SK-N-SH treated with all-trans-retinoic acid at 6 μM for 48 hours (cell line): ENCODE data around the gene PCDHGB1.
"Not testable (repeated sequence)": the region's sequence is repeated elsewhere in the genome, so short reads cannot be mapped to it uniquely, and the experiment has no call there.

Source experiments
- ATAC-seq: fragments of 200-7000 bp; cut with Tn5 transposase; 3 replicates; pipeline ENCODE4 v1.9.1; 2020; ENCODE audit warnings: mild to moderate bottlenecking, moderate library complexity
- ARNTL ChIP-seq: fragments of 450-650 bp; formaldehyde crosslinking; IDR thresholded peaks from 2 replicates; pipeline ENCODE4 v1.5.0; 2020; ENCODE audit warnings: low read depth, mild to moderate bottlenecking, moderate library complexity, borderline replicate concordance
- BACH2 ChIP-seq: fragments of 250-450 bp; sonication (Bioruptor Pico); IDR thresholded peaks from 2 replicates; pipeline ENCODE4 v1.9.0; 2021; ENCODE audit warnings: mild to moderate bottlenecking, borderline replicate concordance
- CREB5 ChIP-seq: fragments of 250-450 bp; sonication (Bioruptor Pico); IDR thresholded peaks from 2 replicates; pipeline ENCODE4 v1.5.1; 2020; ENCODE audit warnings: low read depth, mild to moderate bottlenecking, moderate library complexity
- CSDC2 ChIP-seq: fragments of 250-450 bp; sonication (Bioruptor Pico); IDR thresholded peaks from 2 replicates; pipeline ENCODE4 v1.5.0; 2020; ENCODE audit warnings: mild to moderate bottlenecking, moderate library complexity
- CSRNP3 ChIP-seq: fragments of 250-450 bp; sonication (Bioruptor Pico); IDR thresholded peaks from 2 replicates; pipeline ENCODE4 v1.5.1; 2021; ENCODE audit warnings: mild to moderate bottlenecking, moderate library complexity
- ESRRG ChIP-seq: fragments of 250-450 bp; sonication (Bioruptor Pico); IDR thresholded peaks from 2 replicates; pipeline ENCODE4 v1.6.1; 2021; ENCODE audit warnings: mild to moderate bottlenecking
- GLIS3 ChIP-seq: fragments of 250-450 bp; sonication (Bioruptor Pico); IDR thresholded peaks from 2 replicates; pipeline ENCODE4 v1.5.0; 2020; ENCODE audit warnings: mild to moderate bottlenecking, moderate library complexity
- ISL1 ChIP-seq: fragments of 250-450 bp; sonication (Bioruptor Pico); IDR thresholded peaks from 2 replicates; pipeline ENCODE4 v2.1.2; 2022; ENCODE audit warnings: mild to moderate bottlenecking, moderate library complexity
- OSR1 ChIP-seq: fragments of 250-450 bp; sonication (Bioruptor Pico); IDR thresholded peaks from 2 replicates; pipeline ENCODE4 v1.8.0; 2022; ENCODE audit warnings: moderate library complexity, mild to moderate bottlenecking, inconsistent platforms
- PATZ1 ChIP-seq: fragments of 250-450 bp; sonication (Bioruptor Pico); IDR thresholded peaks from 2 replicates; pipeline ENCODE4 v1.8.0; 2020; ENCODE audit warnings: mild to moderate bottlenecking, moderate library complexity, borderline replicate concordance
- PPARA ChIP-seq: fragments of 250-450 bp; sonication (Bioruptor Pico); IDR thresholded peaks from 2 replicates; pipeline ENCODE4 v1.5.0; 2020; ENCODE audit warnings: mild to moderate bottlenecking, borderline replicate concordance
- RARB ChIP-seq: fragments of 250-450 bp; sonication (Bioruptor Pico); IDR thresholded peaks from 2 replicates; pipeline ENCODE4 v1.8.0; 2021; ENCODE audit warnings: mild to moderate bottlenecking, moderate library complexity
- SNAI2 ChIP-seq: fragments of 250-450 bp; sonication (Bioruptor Pico); IDR thresholded peaks from 2 replicates; pipeline ENCODE4 v1.5.0; 2020; ENCODE audit warnings: mild to moderate bottlenecking, moderate library complexity
- TCF4 ChIP-seq: fragments of 250-450 bp; sonication (Bioruptor Pico); IDR thresholded peaks from 2 replicates; pipeline ENCODE4 v1.8.0; 2021; ENCODE audit warnings: mild to moderate bottlenecking, moderate library complexity, borderline replicate concordance
- TOX ChIP-seq: fragments of 250-450 bp; sonication (Bioruptor Pico); IDR thresholded peaks from 2 replicates; pipeline ENCODE4 v1.8.0; 2021; ENCODE audit warnings: mild to moderate bottlenecking, moderate library complexity, borderline replicate concordance
- ZC3H10 ChIP-seq: fragments of 250-450 bp; sonication (Bioruptor Pico); IDR thresholded peaks from 2 replicates; pipeline ENCODE4 v1.5.1; 2021; ENCODE audit warnings: mild to moderate bottlenecking, moderate library complexity
- ZFP3 ChIP-seq: fragments of 250-450 bp; sonication (Bioruptor Pico); IDR thresholded peaks from 2 replicates; pipeline ENCODE4 v1.5.0; 2020; ENCODE audit warnings: mild to moderate bottlenecking, moderate library complexity
- ZFP30 ChIP-seq: fragments of 450-650 bp; formaldehyde crosslinking; IDR thresholded peaks from 2 replicates; pipeline ENCODE4 v1.5.0; 2022; ENCODE audit warnings: mild to moderate bottlenecking, moderate library complexity
- ZNF565 ChIP-seq: fragments of 450-650 bp; formaldehyde crosslinking; conservative IDR thresholded peaks from 2 replicates; pipeline ENCODE4 v1.5.0; 2020; ENCODE audit warnings: low read depth, mild to moderate bottlenecking, moderate library complexity
- ZNF70 ChIP-seq: fragments of 450-650 bp; formaldehyde crosslinking; IDR thresholded peaks from 2 replicates; pipeline ENCODE4 v1.5.0; 2020; ENCODE audit warnings: mild to moderate bottlenecking, moderate library complexity
- ZNF8 ChIP-seq: fragments of 450-650 bp; formaldehyde crosslinking; IDR thresholded peaks from 2 replicates; pipeline ENCODE4 v1.5.0; 2020; ENCODE audit warnings: mild to moderate bottlenecking, moderate library complexity

PCDHGB1 gene

GRCh38 chr5:141371572-141372475 is 21.9 kb downstream of the PCDHGB1 start:
- ATAC-seq = no peak
- TF ChIP-seq SNAI2 (CRISPR knock-in tag) (no peak), OSR1 (no peak), TOX (CRISPR knock-in tag) (no peak), CREB5 (CRISPR knock-in tag) (no peak), CSRNP3 (CRISPR knock-in tag) (no peak), GLIS3 (CRISPR knock-in tag) (no peak)

GRCh38 chr5:141373673-141374317 is 23.9 kb downstream of the PCDHGB1 start, which contains the start of gene PCDHGA6:
Gene PCDHGA6, plus strand, starts transcription at chr5:141373891. Its CDS starts 193 bp downstream, at chr5:141374084.
- no peak for ATAC-seq
- TF ChIP-seq ZFP3 (CRISPR knock-in tag) = no peak
- no peak for TF ChIP-seq CSDC2 (CRISPR knock-in tag)
- TF ChIP-seq ESRRG = no peak

- no peak for TF ChIP-seq TCF4
- no peak for TF ChIP-seq PATZ1 (CRISPR knock-in tag)
- no peak for TF ChIP-seq RARB (CRISPR knock-in tag)
- TF ChIP-seq SNAI2 (CRISPR knock-in tag) = no peak
- TF ChIP-seq ESRRG = no peak
- TF ChIP-seq CSDC2 (CRISPR knock-in tag) = no peak
- TF ChIP-seq TOX (CRISPR knock-in tag) = no peak
- no peak for TF ChIP-seq BACH2 (CRISPR knock-in tag)
- TF ChIP-seq, all 23 proteins: peak for 0
- ATAC-seq = no peak
These were observed 24.7 kb downstream of the PCDHGB1 start for GRCh38 chr5:141374627-141375026.

- not testable (repeated sequence) for ATAC-seq
These were observed 25.7 kb downstream of the PCDHGB1 start for GRCh38 chr5:141375444-141376155.

- peak; percentile 97 for ATAC-seq
- TF ChIP-seq CREB5 (CRISPR knock-in tag) (no peak), ZFP3 (CRISPR knock-in tag) (no peak), ESRRG (no peak), CSDC2 (CRISPR knock-in tag) (no peak), OSR1 (no peak), PATZ1 (CRISPR knock-in tag) (no peak), ISL1 (no peak), TOX (CRISPR knock-in tag) (no peak), ZNF70 (no peak), ZNF8 (CRISPR knock-in tag) (no peak), SNAI2 (CRISPR knock-in tag) (no peak), ZNF565 (CRISPR knock-in tag) (no peak), TCF4 (no peak), BACH2 (CRISPR knock-in tag) (no peak), ZFP30 (CRISPR knock-in tag) (no peak), PPARA (CRISPR knock-in tag) (no peak), ZC3H10 (CRISPR knock-in tag) (no peak), ARNTL (CRISPR knock-in tag) (no peak)
These were observed 32.8 kb downstream of the PCDHGB1 start, which contains the start of gene PCDHGA7 for GRCh38 chr5:141382469-141383294. Gene PCDHGA7, plus strand, starts transcription at chr5:141382742. Its CDS starts 158 bp downstream, at chr5:141382900.
